Smooth muscle cell (in vitro differentiated cells): ENCODE data around the gene HHIPL1. TPM values are rescaled to one million over a fixed set of nuclear protein-coding genes. Genes with fewer than 3 reads are reported as not detected.

Experiments
- DNase-seq: peaks from one replicate; lab custom pipeline; 2025; ENCODE audit not compliant: unreplicated experiment; lab: John Stamatoyannopoulos, UW
- H2AFZ ChIP-seq: fragments of 200-600 bp; sonication (generic); 2 replicates; pipeline ENCODE4 v1.6.0; 2016; ENCODE audit warnings: antibody characterized with exemption, low read depth, mild to moderate bottlenecking
- H3F3A ChIP-seq: fragments of 200-600 bp; sonication (generic); 2 replicates; pipeline ENCODE4 v1.6.0; 2017; ENCODE audit warnings: antibody characterized with exemption, low read depth
- H3K27ac ChIP-seq: fragments of 200-600 bp; sonication (generic); 2 replicates; pipeline ENCODE4 v1.5.1; 2016; ENCODE audit warnings: low read depth, mild to moderate bottlenecking
- H3K27me3 ChIP-seq: fragments of 200-600 bp; sonication (generic); 2 replicates; pipeline ENCODE4 v1.6.1; 2016; ENCODE audit warnings: low read depth, mild to moderate bottlenecking
- H3K36me3 ChIP-seq: fragments of 200-600 bp; sonication (generic); 2 replicates; pipeline ENCODE4 v1.5.1; 2016; ENCODE audit warnings: low read depth
- H3K4me1 ChIP-seq: fragments of 200-600 bp; sonication (generic); 2 replicates; pipeline ENCODE4 v1.5.1; 2016; ENCODE audit warnings: low read depth
- H3K4me2 ChIP-seq: fragments of 200-600 bp; sonication (generic); 2 replicates; pipeline ENCODE4 v1.6.0; 2016; ENCODE audit warnings: mild to moderate bottlenecking
- H3K4me3 ChIP-seq: fragments of 200-600 bp; sonication (generic); 2 replicates; pipeline ENCODE4 v1.5.1; 2016; ENCODE audit warnings: mild to moderate bottlenecking
- H3K79me2 ChIP-seq: fragments of 200-600 bp; sonication (generic); 2 replicates; pipeline ENCODE4 v1.6.0; 2016; ENCODE audit warnings: low read depth, mild to moderate bottlenecking
- H3K9ac ChIP-seq: fragments of 200-600 bp; sonication (generic); 2 replicates; pipeline ENCODE4 v1.6.0; 2016; ENCODE audit warnings: low read depth
- H3K9me3 ChIP-seq: fragments of 200-600 bp; sonication (generic); replicated peaks from 2 replicates; pipeline ENCODE4 v1.5.1; 2016; ENCODE audit warnings: low read depth
- H4K20me1 ChIP-seq: fragments of 200-600 bp; sonication (generic); 2 replicates; pipeline ENCODE4 v1.6.0; 2016; ENCODE audit warnings: low read depth
- CTCF ChIP-seq: fragments of 200-600 bp; sonication (generic); IDR thresholded peaks from 2 replicates; pipeline ENCODE4 v1.5.1; 2017; ENCODE audit warnings: borderline replicate concordance, mild to moderate bottlenecking, antibody characterized with exemption; ENCODE audit not compliant: insufficient read depth, poor library complexity, severe bottlenecking
- WGBS: methylation state at CpG from one replicate; pipeline ENCODE4 v1.1.7; 2016; ENCODE audit warnings: low lambda C conversion rate; 5-methylcytosine and 5-hydroxymethylcytosine counted together
- polyA plus RNA-seq: library from polyadenylated mRNA; unstranded; fragments of >200 nt; fragmentation: Nextera tagmentation; extraction: Ambion mirVana; gene quantifications from 2 replicates; pipeline ENCODE4 v1.2.1, GENCODE V29; 2016
- total RNA-seq: library from RNA; depleted of rRNA; stranded (reverse); fragments of >200 nt; gene quantifications from 2 replicates; pipeline ENCODE4 v1.2.3, GENCODE V29; 2014

Gene HHIPL1
- total and polyA plus RNA-seq, 2 experiments from 2014 or later: 9.6 to 11.9 TPM

DNA sequence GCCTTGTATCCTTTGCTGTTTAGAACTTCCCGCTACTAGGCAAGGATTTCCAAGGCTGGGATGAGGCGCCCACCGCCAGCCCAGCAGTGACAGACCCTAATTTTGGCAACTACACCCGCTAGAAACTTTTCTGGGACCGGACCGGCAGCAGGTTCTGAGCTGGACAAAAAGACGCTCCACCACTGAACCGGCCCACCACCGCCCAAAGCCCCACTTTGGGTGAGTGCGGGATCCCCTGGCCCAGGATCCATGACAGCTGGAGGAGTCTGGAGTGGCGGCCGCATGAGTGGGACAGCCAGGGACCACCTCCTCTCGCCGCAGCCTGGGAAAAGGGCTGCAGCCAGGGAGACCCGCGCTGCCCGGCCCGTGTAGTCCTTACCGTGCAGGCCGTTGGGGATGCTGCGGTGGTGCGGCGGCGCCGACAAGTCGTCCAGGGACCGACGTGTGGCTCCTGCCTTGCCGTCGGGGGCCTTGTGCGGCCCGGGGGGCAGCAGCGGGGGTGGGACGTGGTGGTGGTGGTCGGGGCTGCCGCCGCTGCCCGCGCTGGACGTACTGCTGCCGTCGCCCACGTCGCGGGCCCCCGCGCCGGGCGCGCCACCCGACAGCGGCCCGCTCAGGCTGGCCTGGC is 42.0 kb upstream of the HHIPL1 start:
- peaks cover 13% of the 10 kb centered on the region for H3F3A ChIP-seq
- H3K4me1 ChIP-seq: peaks cover 46% of the 10 kb centered on the region
- no peak overlapping the region for H3K27ac ChIP-seq
- H3K27me3 ChIP-seq: no peaks in the 10 kb centered on the region
- no peak overlapping the region for H3K9ac ChIP-seq
- no peak for DNase-seq
- H3K4me2 ChIP-seq: peak overlapping the region; percentile 81
- H4K20me1 ChIP-seq: peaks cover 15% of the 10 kb centered on the region
- WGBS: 17% methylated on average over 28 of the region's 53 CpGs
- no peaks in the 10 kb centered on the region for H3K36me3 ChIP-seq
- peak overlapping the region; percentile 48 for H3K4me3 ChIP-seq
- H2AFZ ChIP-seq: no peak overlapping the region
- TF ChIP-seq CTCF: no peak
- H3K9me3 ChIP-seq: no peaks in the 10 kb centered on the region
- peaks cover 21% of the 10 kb centered on the region for H3K79me2 ChIP-seq

- H4K20me1 ChIP-seq: peaks cover 15% of the 10 kb centered on the region
- WGBS: 2% methylated on average over 87 of the region's 128 CpGs
- peak within 1 kb of the TSS; percentile 41 for H3K27ac ChIP-seq
- peaks cover 21% of the 10 kb centered on the region for H3K79me2 ChIP-seq
- H3K4me3 ChIP-seq: peak within 1 kb of the TSS; percentile 74
- H3K4me2 ChIP-seq: peak within 1 kb of the TSS; percentile 85
- peak within 1 kb of the TSS; percentile 66 for H3K9ac ChIP-seq
- no peak for DNase-seq
- H2AFZ ChIP-seq: peak within 1 kb of the TSS; percentile 74
- no peaks in the 10 kb centered on the region for H3K9me3 ChIP-seq
- no peaks in the 10 kb centered on the region for H3K27me3 ChIP-seq
- peaks cover 13% of the 10 kb centered on the region for H3F3A ChIP-seq
- TF ChIP-seq CTCF: no peak
- H3K4me1 ChIP-seq: peaks cover 39% of the 10 kb centered on the region
- H3K36me3 ChIP-seq: no peaks in the 10 kb centered on the region
These were observed 41.3 kb upstream of the HHIPL1 start, which contains the start of gene CCDC85C for GRCh38 chr14:99603471-99604277. Gene CCDC85C, minus strand, starts transcription at chr14:99604207. Its CDS starts 248 bp downstream, at chr14:99603959.

GRCh38 chr14:99604278-99604765 is 40.6 kb upstream of the HHIPL1 start:
- H4K20me1 ChIP-seq: peaks cover 15% of the 10 kb centered on the region
- no peaks in the 10 kb centered on the region for H3K36me3 ChIP-seq
- peak overlapping the region; percentile 74 for H2AFZ ChIP-seq
- H3K79me2 ChIP-seq: peaks cover 15% of the 10 kb centered on the region
- peak overlapping the region; percentile 66 for H3K9ac ChIP-seq
- H3K4me2 ChIP-seq: peak overlapping the region; percentile 85
- WGBS: 0% methylated on average over 6 of the region's 65 CpGs
- peaks cover 34% of the 10 kb centered on the region for H3K4me1 ChIP-seq
- peak; percentile 80 for DNase-seq
- no peaks in the 10 kb centered on the region for H3K9me3 ChIP-seq
- H3K27me3 ChIP-seq: no peaks in the 10 kb centered on the region
- H3K27ac ChIP-seq: peak overlapping the region; percentile 41
- H3K4me3 ChIP-seq: peak overlapping the region; percentile 74
- peaks cover 13% of the 10 kb centered on the region for H3F3A ChIP-seq
- no peak for TF ChIP-seq CTCF
